ENCODE measurements around the gene PRKACA. TPM values are rescaled to one million over a fixed set of nuclear protein-coding genes. Genes with fewer than 3 reads are reported as not detected.

The PRKACA gene
- total RNA-seq, 2 experiments from 2014 or later: 21.1 to 62.0 TPM

DNA sequence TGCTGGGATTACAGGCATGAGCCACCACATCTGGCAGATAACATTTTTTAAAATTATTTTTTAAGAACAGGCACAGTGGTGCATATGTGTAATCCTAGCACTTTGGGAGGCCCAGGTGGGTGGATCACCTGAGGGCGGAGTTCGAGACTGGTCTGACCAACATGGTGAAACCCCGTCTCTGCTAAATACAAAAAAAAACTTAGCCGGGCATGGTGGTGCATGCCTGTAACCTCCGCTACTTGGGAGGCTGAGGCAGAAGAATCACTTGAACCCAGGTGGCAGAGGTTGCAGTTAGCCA, 55.1 kb downstream of the PRKACA start:
- no peak overlapping the region for H3K4me3 ChIP-seq (ENCODE audit: low read depth, low read length, poor library complexity, severe bottlenecking)
- H3K4me2 ChIP-seq (ENCODE audit: low read length): no peak overlapping the region
- H3K4me1 ChIP-seq (ENCODE audit: insufficient read depth, low read length, poor library complexity, severe bottlenecking): peaks cover 6% of the 10 kb centered on the region
- H3K27ac ChIP-seq (ENCODE audit: low read depth, low read length, poor library complexity, severe bottlenecking): no peak overlapping the region
- H3K36me3 ChIP-seq (ENCODE audit: insufficient read depth, low read length): no peaks in the 10 kb centered on the region
- no peaks in the 10 kb centered on the region for H3K79me2 ChIP-seq (ENCODE audit: insufficient read depth, low read depth, low read length)
- no peak for DNase-seq (ENCODE audit: low spot score)
- intact Hi-C loops (cut with micrococcal nuclease; ENCODE audit: unreplicated experiment): no loop called here
- no TSS peak for BruUV-seq (replicated peaks)
- H2AFZ ChIP-seq (ENCODE audit: low read length): no peak overlapping the region
- H3K9me3 ChIP-seq (ENCODE audit: low read length): no peaks in the 10 kb centered on the region
- no peaks in the 10 kb centered on the region for H4K20me1 ChIP-seq (ENCODE audit: insufficient read depth, low read length)
- H3K9me2 ChIP-seq (ENCODE audit: insufficient read depth, low read length): no peaks in the 10 kb centered on the region
- ChIA-PET POLR2A (no interaction called here), CTCF (ENCODE audit: unreplicated experiment) (no interaction called here)
- no peak for TF ChIP-seq EZH2phosphoT487 (IDR thresholded peaks at IDR 0.05; ENCODE audit: borderline replicate concordance, low read depth, low read length)
- TF ChIP-seq, protein P1, sequence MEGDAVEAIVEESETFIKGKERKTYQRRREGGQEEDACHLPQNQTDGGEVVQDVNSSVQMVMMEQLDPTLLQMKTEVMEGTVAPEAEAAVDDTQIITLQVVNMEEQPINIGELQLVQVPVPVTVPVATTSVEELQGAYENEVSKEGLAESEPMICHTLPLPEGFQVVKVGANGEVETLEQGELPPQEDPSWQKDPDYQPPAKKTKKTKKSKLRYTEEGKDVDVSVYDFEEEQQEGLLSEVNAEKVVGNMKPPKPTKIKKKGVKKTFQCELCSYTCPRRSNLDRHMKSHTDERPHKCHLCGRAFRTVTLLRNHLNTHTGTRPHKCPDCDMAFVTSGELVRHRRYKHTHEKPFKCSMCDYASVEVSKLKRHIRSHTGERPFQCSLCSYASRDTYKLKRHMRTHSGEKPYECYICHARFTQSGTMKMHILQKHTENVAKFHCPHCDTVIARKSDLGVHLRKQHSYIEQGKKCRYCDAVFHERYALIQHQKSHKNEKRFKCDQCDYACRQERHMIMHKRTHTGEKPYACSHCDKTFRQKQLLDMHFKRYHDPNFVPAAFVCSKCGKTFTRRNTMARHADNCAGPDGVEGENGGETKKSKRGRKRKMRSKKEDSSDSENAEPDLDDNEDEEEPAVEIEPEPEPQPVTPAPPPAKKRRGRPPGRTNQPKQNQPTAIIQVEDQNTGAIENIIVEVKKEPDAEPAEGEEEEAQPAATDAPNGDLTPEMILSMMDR (conservative IDR thresholded peaks at IDR 0.05; ENCODE audit: low read length): no peak

DNA sequence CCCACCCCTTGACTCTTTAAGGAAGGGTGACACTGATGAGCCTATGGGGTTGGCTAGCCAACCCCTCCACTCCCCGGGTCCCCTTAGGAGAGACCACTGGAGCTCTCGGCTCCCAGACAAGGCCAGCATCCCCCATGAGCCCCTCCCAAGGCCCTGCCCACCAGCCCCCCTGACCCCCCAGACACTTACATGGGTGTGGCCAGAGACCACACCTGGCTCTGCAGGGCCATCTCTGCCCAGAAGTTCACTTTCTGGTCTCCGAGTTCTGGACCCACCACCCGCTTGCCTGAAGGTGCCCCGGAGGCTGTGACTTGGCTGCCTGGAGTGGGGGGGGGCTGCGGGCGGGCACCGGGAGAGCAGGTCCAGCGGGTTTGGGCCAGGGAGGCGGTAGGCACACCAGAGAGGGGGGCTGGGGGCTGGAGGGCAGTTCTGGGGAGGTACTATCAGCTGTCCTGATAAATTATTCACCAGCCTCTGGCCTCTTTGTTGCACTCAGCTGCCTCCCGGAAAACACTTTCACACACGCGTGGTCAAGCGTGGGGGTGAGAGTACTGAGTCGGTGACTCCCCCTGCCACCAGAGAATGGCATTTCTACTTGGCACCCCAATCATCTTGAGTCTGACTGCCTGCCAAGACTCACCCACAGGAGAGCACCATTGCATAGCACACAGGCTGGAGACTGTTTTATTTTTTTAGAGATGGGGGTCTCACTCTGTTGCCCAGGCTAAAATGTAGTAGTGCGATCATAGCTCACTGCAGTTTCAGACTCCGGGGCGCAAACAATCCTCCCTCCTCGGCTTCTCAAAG, 55.6 kb downstream of the PRKACA start, which contains the start of gene PALM3:
TSS of gene PALM3 (minus strand) at position 326 of the 807 bp plus-strand sequence. CDS start at position 230, 96 bp downstream.
- CTCF ChIA-PET (ENCODE audit: unreplicated experiment): no interaction called here
- intact Hi-C loops (cut with micrococcal nuclease; ENCODE audit: unreplicated experiment): no loop called here
- H4K20me1 ChIP-seq (ENCODE audit: insufficient read depth, low read length): no peaks in the 10 kb centered on the region
- H3K9me3 ChIP-seq (ENCODE audit: low read length): no peaks in the 10 kb centered on the region
- H3K4me2 ChIP-seq (ENCODE audit: low read length): no peak within 1 kb of the TSS
- H3K27ac ChIP-seq (ENCODE audit: low read depth, low read length, poor library complexity, severe bottlenecking): no peak within 1 kb of the TSS
- H3K9me2 ChIP-seq (ENCODE audit: insufficient read depth, low read length): no peaks in the 10 kb centered on the region
- BruUV-seq (replicated peaks): no TSS peak
- POLR2A ChIA-PET: interaction anchor here (0.6 kb wide), 1 partner anchor 187 kb away, joined by 4 read pairs; no protein-coding TSS in a partner anchor
- H3K4me1 ChIP-seq (ENCODE audit: insufficient read depth, low read length, poor library complexity, severe bottlenecking): peaks cover 6% of the 10 kb centered on the region
- no peak within 1 kb of the TSS for H3K4me3 ChIP-seq (ENCODE audit: low read depth, low read length, poor library complexity, severe bottlenecking)
- DNase-seq (ENCODE audit: low spot score): no peak
- no peaks in the 10 kb centered on the region for H3K36me3 ChIP-seq (ENCODE audit: insufficient read depth, low read length)
- TF ChIP-seq EZH2phosphoT487 (IDR thresholded peaks at IDR 0.05; ENCODE audit: borderline replicate concordance, low read depth, low read length): no peak
- TF ChIP-seq, protein P1 (conservative IDR thresholded peaks at IDR 0.05; ENCODE audit: low read length): no peak
- H2AFZ ChIP-seq (ENCODE audit: low read length): no peak within 1 kb of the TSS
- no peaks in the 10 kb centered on the region for H3K79me2 ChIP-seq (ENCODE audit: insufficient read depth, low read depth, low read length)

DNA sequence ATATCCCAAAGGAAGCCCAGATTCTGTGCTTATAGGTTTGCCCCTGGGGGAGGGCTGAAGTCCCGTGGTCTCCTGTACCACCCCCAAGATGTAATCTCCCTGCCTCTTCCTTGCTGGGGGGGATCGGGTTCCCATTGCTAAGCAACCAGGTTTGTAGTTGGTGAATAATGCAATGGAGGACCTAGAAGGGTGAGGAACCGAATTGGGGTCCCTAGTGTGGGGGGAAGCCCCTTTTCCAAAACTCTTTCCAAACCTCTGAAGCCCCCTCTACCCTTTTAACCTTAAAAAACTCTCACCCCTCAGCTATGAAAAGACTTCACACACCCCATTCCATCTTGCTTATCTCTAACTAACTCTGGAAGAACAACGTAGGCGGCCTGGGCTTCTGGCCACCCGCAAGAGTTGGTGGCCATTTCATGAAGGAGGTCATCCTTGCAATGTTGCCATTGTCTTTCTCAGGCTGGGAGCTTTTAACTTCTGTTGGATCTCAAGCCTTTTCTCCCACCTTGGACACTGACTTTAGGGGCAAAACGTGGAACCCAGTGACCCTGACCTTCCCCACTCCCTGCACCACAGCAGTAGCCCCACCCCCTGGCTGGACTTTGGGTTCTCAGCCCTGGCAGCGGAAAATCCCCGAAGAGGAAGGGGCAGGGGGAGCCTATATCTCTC, 56.3 kb downstream of the PRKACA start:
- no peak for DNase-seq (ENCODE audit: low spot score)
- POLR2A ChIA-PET: interaction anchor here (0.6 kb wide), 1 partner anchor 186 kb away, joined by 4 read pairs; no protein-coding TSS in a partner anchor
- Histone ChIP-seq H3K27ac (ENCODE audit: low read depth, low read length, poor library complexity, severe bottlenecking) (no peak overlapping the region), H2AFZ (ENCODE audit: low read length) (no peak overlapping the region), H3K9me2 (ENCODE audit: insufficient read depth, low read length) (no peaks in the 10 kb centered on the region), H3K9me3 (ENCODE audit: low read length) (no peaks in the 10 kb centered on the region), H3K4me3 (ENCODE audit: low read depth, low read length, poor library complexity, severe bottlenecking) (no peak overlapping the region), H3K4me1 (ENCODE audit: insufficient read depth, low read length, poor library complexity, severe bottlenecking) (peaks cover 6% of the 10 kb centered on the region), H4K20me1 (ENCODE audit: insufficient read depth, low read length) (no peaks in the 10 kb centered on the region), H3K79me2 (ENCODE audit: insufficient read depth, low read depth, low read length) (no peaks in the 10 kb centered on the region), H3K36me3 (ENCODE audit: insufficient read depth, low read length) (no peaks in the 10 kb centered on the region), H3K4me2 (ENCODE audit: low read length) (no peak overlapping the region)
- intact Hi-C loops (cut with micrococcal nuclease; ENCODE audit: unreplicated experiment): no loop called here
- CTCF ChIA-PET (ENCODE audit: unreplicated experiment): no interaction called here
- no TSS peak for BruUV-seq (replicated peaks)
- TF ChIP-seq EZH2phosphoT487 (IDR thresholded peaks at IDR 0.05; ENCODE audit: borderline replicate concordance, low read depth, low read length): no peak
- TF ChIP-seq, protein P1 (conservative IDR thresholded peaks at IDR 0.05; ENCODE audit: low read length): no peak

Data from OCI-LY7 (cell line).